ENCODE results near the gene BORCS6. TPM values are rescaled to one million over a fixed set of nuclear protein-coding genes. Genes with fewer than 3 reads are reported as not detected.

The BORCS6 gene
- total RNA-seq, 1 donor from 2014 or later, result 9.7 TPM

- H3K27ac Mint-ChIP-seq (ENCODE audit: unreplicated experiment), result no peak overlapping the region
Measured at GRCh38 chr17:8147141-8147804, 42.7 kb downstream of the BORCS6 start.

GRCh38 chr17:8146381-8147140 is 43.4 kb downstream of the BORCS6 start:
- H3K4me3 Mint-ChIP-seq (ENCODE audit: unreplicated experiment), result no peak overlapping the region
- peaks cover 3% of the 10 kb centered on the region for H3K4me1 Mint-ChIP-seq (ENCODE audit: unreplicated experiment)
- no peak overlapping the region for H3K27ac Mint-ChIP-seq (ENCODE audit: unreplicated experiment)
- no peaks in the 10 kb centered on the region for H3K9me3 Mint-ChIP-seq (ENCODE audit: unreplicated experiment)
- TF ChIP-seq CTCF (IDR thresholded peaks at IDR 0.05; ENCODE audit: unreplicated experiment), result no peak
- H3K27me3 Mint-ChIP-seq (ENCODE audit: unreplicated experiment), result peaks cover 14% of the 10 kb centered on the region
- DNase-seq (ENCODE audit: low spot score), result no peak
- peaks cover 30% of the 10 kb centered on the region for H3K36me3 Mint-ChIP-seq (ENCODE audit: low read depth, unreplicated experiment)

More at GRCh38 chr17:8147141-8147804, 42.7 kb downstream of the BORCS6 start:
- Mint-ChIP-seq H3K4me1 (ENCODE audit: unreplicated experiment) (peaks cover 6% of the 10 kb centered on the region), H3K27me3 (ENCODE audit: unreplicated experiment) (peaks cover 19% of the 10 kb centered on the region), H3K9me3 (ENCODE audit: unreplicated experiment) (no peaks in the 10 kb centered on the region), H3K4me3 (ENCODE audit: unreplicated experiment) (peak overlapping the region; percentile 65), H3K36me3 (ENCODE audit: low read depth, unreplicated experiment) (peaks cover 28% of the 10 kb centered on the region)
- no peak for DNase-seq (ENCODE audit: low spot score)
- no peak for TF ChIP-seq CTCF (IDR thresholded peaks at IDR 0.05; ENCODE audit: unreplicated experiment)

- no peak for DNase-seq (ENCODE audit: low spot score)
- Mint-ChIP-seq H3K4me1 (ENCODE audit: unreplicated experiment) (no peaks in the 10 kb centered on the region), H3K27ac (ENCODE audit: unreplicated experiment) (no peak overlapping the region), H3K4me3 (ENCODE audit: unreplicated experiment) (no peak overlapping the region), H3K27me3 (ENCODE audit: unreplicated experiment) (peaks cover 16% of the 10 kb centered on the region), H3K36me3 (ENCODE audit: low read depth, unreplicated experiment) (peaks cover 37% of the 10 kb centered on the region), H3K9me3 (ENCODE audit: unreplicated experiment) (no peaks in the 10 kb centered on the region)
- TF ChIP-seq CTCF (IDR thresholded peaks at IDR 0.05; ENCODE audit: unreplicated experiment), result no peak
Measured at GRCh38 chr17:8145811-8146210, 44.2 kb downstream of the BORCS6 start.

- no peaks in the 10 kb centered on the region for H3K9me3 Mint-ChIP-seq (ENCODE audit: unreplicated experiment)
- no peak overlapping the region for H3K4me3 Mint-ChIP-seq (ENCODE audit: unreplicated experiment)
- H3K27ac Mint-ChIP-seq (ENCODE audit: unreplicated experiment), result no peak overlapping the region
- TF ChIP-seq CTCF (IDR thresholded peaks at IDR 0.05; ENCODE audit: unreplicated experiment), result no peak
- H3K36me3 Mint-ChIP-seq (ENCODE audit: low read depth, unreplicated experiment), result peaks cover 38% of the 10 kb centered on the region
- DNase-seq (ENCODE audit: low spot score), result no peak
- peaks cover 18% of the 10 kb centered on the region for H3K27me3 Mint-ChIP-seq (ENCODE audit: unreplicated experiment)
- no peaks in the 10 kb centered on the region for H3K4me1 Mint-ChIP-seq (ENCODE audit: unreplicated experiment)
Measured at GRCh38 chr17:8144401-8145231, 45.4 kb downstream of the BORCS6 start.
